WERI-Rb-1 (cell line): ENCODE data around the gene YDJC.

Source experiments
- DNase-seq: peaks from one replicate; pipeline ENCODE4 v3.0.0-alpha.2; 2020
- H3K27ac ChIP-seq: fragments of 250-450 bp; sonication (Bioruptor Pico); 2 replicates; pipeline ENCODE4 v1.5.1; 2020; ENCODE audit warnings: mild to moderate bottlenecking, moderate library complexity
- H3K27me3 ChIP-seq: fragments of 250-450 bp; sonication (Bioruptor Pico); 2 replicates; pipeline ENCODE4 v1.5.1; 2021; ENCODE audit warnings: mild to moderate bottlenecking, low read depth, moderate library complexity; ENCODE audit not compliant: insufficient read depth, severe bottlenecking
- H3K36me3 ChIP-seq: fragments of 250-450 bp; sonication (Bioruptor Pico); 2 replicates; pipeline ENCODE4 v1.5.1; 2020; ENCODE audit warnings: mild to moderate bottlenecking, moderate library complexity
- H3K4me3 ChIP-seq: 2 replicates; pipeline ENCODE4 v1.5.1; 2011; ENCODE audit warnings: low read depth, mild to moderate bottlenecking, control low read depth, low read length
- H3K9me3 ChIP-seq: fragments of 250-450 bp; sonication (Bioruptor Pico); 2 replicates; pipeline ENCODE4 v1.5.1; 2021; ENCODE audit warnings: mild to moderate bottlenecking, moderate library complexity; ENCODE audit not compliant: severe bottlenecking
- TF ChIP-seq, protein P1 (sequence below): IDR thresholded peaks from 2 replicates; pipeline ENCODE4 v1.5.1; 2011; ENCODE audit warnings: low read depth, mild to moderate bottlenecking, control low read depth, inconsistent platforms, low read length

The YDJC gene

DNA sequence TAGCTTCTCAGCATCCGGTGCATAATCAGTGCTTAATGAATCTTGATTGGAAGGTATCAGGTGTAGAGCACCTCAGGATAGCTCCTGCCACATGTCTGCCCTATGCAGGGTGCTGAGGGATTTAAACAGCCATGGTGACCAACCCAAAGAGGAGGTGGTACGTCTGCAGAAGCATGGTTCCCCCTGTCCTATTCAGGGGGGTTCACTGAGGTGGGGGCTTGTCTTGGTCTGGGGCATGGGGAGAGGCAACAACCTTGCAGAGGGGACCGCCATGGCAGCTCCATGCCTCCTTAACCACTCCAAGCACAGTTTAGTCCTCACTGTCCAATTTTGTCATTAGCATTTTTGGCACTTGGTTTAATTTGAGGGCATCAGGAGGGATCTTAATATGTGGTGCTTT lies 37.4 kb downstream of the YDJC start:
- no peak for DNase-seq
- peaks cover 64% of the 10 kb centered on the region for H3K36me3 ChIP-seq

DNA sequence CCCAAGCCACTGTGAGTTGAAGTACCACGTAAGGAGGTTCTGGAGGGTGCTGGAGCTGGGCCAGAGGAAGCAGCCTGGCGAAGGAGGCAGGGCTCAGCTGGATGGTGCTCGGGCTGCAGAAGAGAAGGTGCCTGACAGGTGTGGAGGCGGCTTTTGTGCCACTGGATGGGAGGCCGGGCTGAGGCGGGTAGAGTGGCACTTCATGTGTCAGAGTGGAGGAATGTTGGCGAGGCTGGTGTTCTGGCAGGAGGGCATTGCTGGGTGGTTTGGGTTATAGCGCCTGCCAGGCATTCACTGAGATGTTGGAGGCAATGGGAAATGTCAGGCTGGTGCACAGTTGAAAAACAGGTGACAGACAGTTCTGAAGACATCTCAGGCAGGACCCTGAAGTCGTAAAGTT lies 38.1 kb downstream of the YDJC start:
- H3K4me3 ChIP-seq, result no peak overlapping the region
- H3K27me3 ChIP-seq, result no peaks in the 10 kb centered on the region
- H3K36me3 ChIP-seq, result peaks cover 57% of the 10 kb centered on the region
- TF ChIP-seq, protein P1, sequence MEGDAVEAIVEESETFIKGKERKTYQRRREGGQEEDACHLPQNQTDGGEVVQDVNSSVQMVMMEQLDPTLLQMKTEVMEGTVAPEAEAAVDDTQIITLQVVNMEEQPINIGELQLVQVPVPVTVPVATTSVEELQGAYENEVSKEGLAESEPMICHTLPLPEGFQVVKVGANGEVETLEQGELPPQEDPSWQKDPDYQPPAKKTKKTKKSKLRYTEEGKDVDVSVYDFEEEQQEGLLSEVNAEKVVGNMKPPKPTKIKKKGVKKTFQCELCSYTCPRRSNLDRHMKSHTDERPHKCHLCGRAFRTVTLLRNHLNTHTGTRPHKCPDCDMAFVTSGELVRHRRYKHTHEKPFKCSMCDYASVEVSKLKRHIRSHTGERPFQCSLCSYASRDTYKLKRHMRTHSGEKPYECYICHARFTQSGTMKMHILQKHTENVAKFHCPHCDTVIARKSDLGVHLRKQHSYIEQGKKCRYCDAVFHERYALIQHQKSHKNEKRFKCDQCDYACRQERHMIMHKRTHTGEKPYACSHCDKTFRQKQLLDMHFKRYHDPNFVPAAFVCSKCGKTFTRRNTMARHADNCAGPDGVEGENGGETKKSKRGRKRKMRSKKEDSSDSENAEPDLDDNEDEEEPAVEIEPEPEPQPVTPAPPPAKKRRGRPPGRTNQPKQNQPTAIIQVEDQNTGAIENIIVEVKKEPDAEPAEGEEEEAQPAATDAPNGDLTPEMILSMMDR, result no peak
- H3K9me3 ChIP-seq, result no peaks in the 10 kb centered on the region
- no peak overlapping the region for H3K27ac ChIP-seq
- DNase-seq, result no peak

More for the DNA sequence above, 37.4 kb downstream of the YDJC start:
- Histone ChIP-seq H3K27ac (no peak overlapping the region), H3K27me3 (no peaks in the 10 kb centered on the region), H3K9me3 (no peaks in the 10 kb centered on the region), H3K4me3 (no peak overlapping the region)
- TF ChIP-seq, protein P1, result no peak

DNA sequence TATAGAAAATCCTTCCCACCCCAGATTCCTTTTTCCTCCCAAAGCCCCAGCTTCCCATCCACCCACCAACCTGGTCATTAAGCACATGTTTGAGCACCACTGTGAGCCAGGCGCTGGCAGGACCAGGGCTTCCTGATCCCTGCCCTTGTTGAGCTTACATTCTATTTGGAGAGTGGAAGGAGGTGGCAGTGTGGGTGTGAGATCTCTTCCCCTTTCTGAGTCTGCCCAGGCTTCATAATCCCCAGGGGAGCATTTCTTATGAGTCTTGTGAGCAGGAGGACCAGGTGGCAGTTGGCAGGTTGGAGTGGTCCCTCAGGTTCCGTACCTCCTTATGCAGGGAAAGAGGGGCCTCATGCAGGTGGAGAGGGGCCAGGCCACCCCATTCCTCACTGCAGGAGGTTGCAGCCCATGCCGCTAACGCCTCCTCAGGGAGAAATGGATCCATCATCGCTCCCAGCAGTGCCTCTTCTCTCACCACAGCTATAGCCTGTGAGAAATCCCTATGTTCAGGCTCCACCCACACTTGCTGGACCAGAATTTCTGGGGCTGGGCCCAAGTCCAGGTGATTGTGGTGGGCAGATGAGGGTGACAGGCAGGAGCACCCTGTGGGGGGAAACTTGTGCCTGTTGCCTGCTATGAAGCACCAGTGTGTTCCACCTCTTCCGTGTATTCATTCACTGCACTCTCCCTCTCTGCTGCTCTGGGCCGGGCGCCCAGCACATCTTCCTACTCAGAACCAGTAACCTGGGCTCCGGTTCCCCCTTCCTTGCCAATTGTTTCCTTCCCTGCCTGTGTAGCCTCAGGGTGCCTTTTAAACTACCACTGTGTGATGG lies 38.8 kb downstream of the YDJC start:
- TF ChIP-seq, protein P1, result no peak
- Histone ChIP-seq H3K27ac (no peak overlapping the region), H3K36me3 (peaks cover 50% of the 10 kb centered on the region), H3K9me3 (no peaks in the 10 kb centered on the region), H3K4me3 (no peak overlapping the region), H3K27me3 (no peaks in the 10 kb centered on the region)
- no peak for DNase-seq

DNA sequence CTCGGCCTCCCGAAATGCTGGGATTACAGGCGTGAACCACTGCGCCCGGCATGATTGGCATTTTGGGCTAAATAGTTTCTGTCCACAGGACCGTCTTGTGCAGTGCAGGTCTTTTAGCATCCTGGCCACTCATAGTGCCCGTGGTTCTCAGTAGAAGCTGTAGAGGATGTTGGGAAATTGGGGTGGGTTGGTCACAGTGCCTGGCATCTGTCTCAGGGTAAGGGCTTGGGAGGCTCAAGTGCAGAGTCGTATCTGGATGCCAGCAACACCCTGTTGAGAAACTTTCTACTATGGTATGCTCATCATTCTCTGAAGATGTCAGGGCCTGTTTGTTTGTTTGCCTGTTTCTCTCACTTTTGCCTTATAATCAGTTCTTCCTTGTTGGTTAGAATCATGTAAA lies 40.4 kb downstream of the YDJC start:
- DNase-seq, result no peak
- Histone ChIP-seq H3K27ac (no peak overlapping the region), H3K27me3 (no peaks in the 10 kb centered on the region), H3K4me3 (no peak overlapping the region), H3K9me3 (no peaks in the 10 kb centered on the region), H3K36me3 (peaks cover 37% of the 10 kb centered on the region)
- TF ChIP-seq, protein P1, result no peak

DNA sequence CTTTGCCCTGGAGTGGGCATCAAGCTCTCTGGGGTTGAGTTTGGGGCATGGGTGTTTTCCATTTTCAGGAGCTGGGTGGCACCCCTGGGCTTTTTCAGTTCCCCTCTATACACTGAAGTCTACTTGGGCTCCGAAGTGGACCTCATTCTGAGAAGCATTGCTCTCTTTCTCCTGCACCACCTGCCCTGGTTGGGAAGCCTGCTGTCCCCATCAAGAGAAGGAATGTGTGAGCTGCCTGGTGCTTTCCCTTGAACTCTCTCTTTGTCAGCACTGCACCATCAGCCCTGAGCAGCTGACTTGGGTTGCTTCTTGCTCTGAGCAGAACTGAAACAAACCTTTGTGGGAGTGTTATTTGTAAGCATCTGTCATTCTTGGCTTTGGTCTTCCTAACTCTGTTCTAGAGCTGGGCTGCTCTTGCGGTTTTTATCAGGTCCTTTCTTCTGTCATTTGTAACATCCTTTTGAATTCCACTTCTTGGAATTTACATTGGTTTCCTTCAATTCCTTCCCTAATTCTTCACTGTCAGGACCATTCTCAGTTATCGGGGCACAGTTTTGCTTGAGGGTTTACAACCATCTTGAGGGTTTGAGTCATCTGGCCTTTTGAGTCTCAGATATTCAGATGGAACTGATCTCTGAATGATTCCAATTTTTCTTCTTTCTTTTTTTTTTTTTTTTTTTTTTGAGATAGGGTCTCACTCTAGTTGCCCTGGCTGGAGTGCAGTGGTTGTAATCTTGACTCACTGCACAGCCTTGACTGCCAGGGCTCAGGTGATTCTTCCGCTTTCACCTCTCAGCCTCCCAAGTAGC lies 41.8 kb downstream of the YDJC start:
- peaks cover 26% of the 10 kb centered on the region for H3K36me3 ChIP-seq
- TF ChIP-seq, protein P1, result no peak
- no peak overlapping the region for H3K4me3 ChIP-seq
- H3K9me3 ChIP-seq, result no peaks in the 10 kb centered on the region
- DNase-seq, result no peak
- no peak overlapping the region for H3K27ac ChIP-seq
- H3K27me3 ChIP-seq, result no peaks in the 10 kb centered on the region
